Activated T-helper 9 cell treated with anti-CD3 and anti-CD28 coated beads, Interleukin-2, amount 50 U/mL, for 16 hours (primary cell): ENCODE measurements around the gene PRR36.

Experiments used
- DNase-seq: peaks from one replicate; pipeline ENCODE4 v3.0.0-alpha.2; 2020; ENCODE audit warnings: low read depth

Gene PRR36

GRCh38 chr19:7818806-7819205, 55.4 kb downstream of the PRR36 start:
- DNase-seq: no peak
